Left renal cortex interstitium (tissue), 4 donors: ENCODE results near the gene OR52D1. TPM values are rescaled to one million over a fixed set of nuclear protein-coding genes. Genes with fewer than 3 reads are reported as not detected.

ENCODE experiments used
- DNase-seq, 4 donors: peaks; one replicate each; pipeline ENCODE4 v3.0.0-alpha.2; 2013; ENCODE audit warnings: low read depth in 4 of 4, low spot score in 2 of 4, missing footprints in 1 of 4
- polyA plus RNA-seq, 4 donors: library from polyadenylated mRNA; unstranded; fragments of 120-200 nt; gene quantifications; one replicate each; pipeline ENCODE4 v1.2.1, GENCODE V29; 2013; ENCODE audit not compliant: insufficient read length in 4 of 4

The OR52D1 gene
- polyA plus RNA-seq, 4 donors: not detected

GRCh38 chr11:5508605-5509004 lies 20.1 kb downstream of the OR52D1 start:
- DNase-seq: no peak

GRCh38 chr11:5509803-5510202 lies 21.3 kb downstream of the OR52D1 start, which contains the start of gene UBQLN3:
Gene UBQLN3, minus strand, starts transcription at chr11:5509957. Its CDS starts 399 bp downstream, at chr11:5509558.
- no peak for DNase-seq

- no peak for DNase-seq
Measured at GRCh38 chr11:5514841-5515240, 26.4 kb downstream of the OR52D1 start.

GRCh38 chr11:5516599-5516998 lies 28.1 kb downstream of the OR52D1 start, which contains the start of gene UBQLNL:
Gene UBQLNL, minus strand, starts transcription at chr11:5516699. Its CDS starts 258 bp downstream, at chr11:5516441.
- DNase-seq: no peak

- DNase-seq: no peak
Measured at GRCh38 chr11:5521540-5521939, 33.1 kb downstream of the OR52D1 start.

GRCh38 chr11:5522308-5522707 lies 33.8 kb downstream of the OR52D1 start:
- no peak for DNase-seq

GRCh38 chr11:5524756-5525155 lies 36.3 kb downstream of the OR52D1 start:
- no peak for DNase-seq

GRCh38 chr11:5527716-5528115 lies 39.2 kb downstream of the OR52D1 start:
- DNase-seq: no peak

GRCh38 chr11:5528495-5528894 lies 40.0 kb downstream of the OR52D1 start:
- no peak for DNase-seq

GRCh38 chr11:5531053-5531831 lies 42.8 kb downstream of the OR52D1 start:
- DNase-seq: no peak

- no peak for DNase-seq
Measured at GRCh38 chr11:5534046-5534445, 45.6 kb downstream of the OR52D1 start.

- DNase-seq: no peak
Measured at GRCh38 chr11:5536482-5536881, 48.0 kb downstream of the OR52D1 start.

Other genes starting within 250 kb of the OR52D1 start
- gene HBG1, start 238.8 kb upstream of the OR52D1 start, polyA plus RNA-seq: 1 to 10 TPM; 3.5 to 7.1 (median 5.8) TPM
- gene HBG2, start 233.9 kb upstream of the OR52D1 start, polyA plus RNA-seq: 1,000 to 10,000 TPM; 1,196 to 3,386 (median 2,205) TPM
- gene HBE1, start 218.7 kb upstream of the OR52D1 start, polyA plus RNA-seq: 1 to 10 TPM; 3.6 to 9.8 (median 7.9) TPM
- gene OR51B4, start 186.7 kb upstream of the OR52D1 start, polyA plus RNA-seq: under 1 TPM in 2 of 4 donors, not detected in 2; 0.33 to 0.59 TPM
- gene OR51B2, start 164.4 kb upstream of the OR52D1 start, polyA plus RNA-seq: not detected
- gene OR51B5, start 145.2 kb upstream of the OR52D1 start, polyA plus RNA-seq: under 1 TPM; 0.17 to 0.92 (median 0.72) TPM
- gene OR51B6, start 137.2 kb upstream of the OR52D1 start, polyA plus RNA-seq: not detected
- gene OR51M1, start 104.9 kb upstream of the OR52D1 start, polyA plus RNA-seq: under 1 TPM in 2 of 4 donors, not detected in 2; 0.05 to 0.13 TPM
- under 1 TPM in 1 of 4 donors, not detected in 3; 0.09 TPM for gene OR51Q1, start 66.6 kb upstream of the OR52D1 start, polyA plus RNA-seq
- not detected for gene OR51I1, start 47.2 kb upstream of the OR52D1 start, polyA plus RNA-seq
- gene OR51I2, start 39.4 kb upstream of the OR52D1 start, polyA plus RNA-seq: under 1 TPM in 1 of 4 donors, not detected in 3; 0.04 TPM
- not detected for gene UBQLN3, start 21.3 kb downstream of the OR52D1 start, polyA plus RNA-seq
- 1 to 10 TPM in 1 of 4 donors, under 1 TPM in 3; 0.30 to 1.0 (median 0.71) TPM for gene UBQLNL, start 28.0 kb downstream of the OR52D1 start, polyA plus RNA-seq
- gene OR52H1, start 59.9 kb downstream of the OR52D1 start, polyA plus RNA-seq: not detected
- under 1 TPM in 2 of 4 donors, not detected in 2; 0.09 to 0.25 TPM for gene OR52B6, start 92.2 kb downstream of the OR52D1 start, polyA plus RNA-seq
- 10 to 100 TPM; 11.8 to 65.1 (median 35.7) TPM for gene TRIM6, start 108.0 kb downstream of the OR52D1 start, polyA plus RNA-seq
- gene TRIM34, start 136.3 kb downstream of the OR52D1 start, polyA plus RNA-seq: 10 to 100 TPM in 1 of 4 donors, 1 to 10 TPM in 3; 6.1 to 12.6 (median 9.3) TPM
- 10 to 100 TPM; 35.3 to 52.4 (median 41.9) TPM for gene TRIM5, start 196.4 kb downstream of the OR52D1 start, polyA plus RNA-seq
- gene TRIM22, start 201.1 kb downstream of the OR52D1 start, polyA plus RNA-seq: 10 to 100 TPM in 2 of 4 donors, 1 to 10 TPM in 2; 6.8 to 11.9 (median 10.3) TPM
- not detected for gene OR56B1, start 247.8 kb downstream of the OR52D1 start, polyA plus RNA-seq